ENCODE data around the gene MAP3K9.

Gene MAP3K9

GRCh38 chr14:70759398-70759797 is 49.9 kb downstream of the MAP3K9 start:
- Histone ChIP-seq H3K79me2 (ENCODE audit: insufficient read depth, low read length) (no peaks in the 10 kb centered on the region), H3K4me1 (ENCODE audit: insufficient read depth, low read length, poor library complexity, severe bottlenecking) (no peaks in the 10 kb centered on the region), H3K4me3 (ENCODE audit: low read length, poor library complexity, severe bottlenecking) (no peak overlapping the region), H2AFZ (ENCODE audit: low read length) (no peak overlapping the region), H3F3A (ENCODE audit: low read depth) (no peaks in the 10 kb centered on the region), H3K9me3 (ENCODE audit: insufficient read depth, low read depth, low read length) (no peaks in the 10 kb centered on the region), H3K9ac (ENCODE audit: low read depth, low read length, poor library complexity, severe bottlenecking) (no peak overlapping the region), H4K20me1 (ENCODE audit: insufficient read depth, low read length, poor library complexity, severe bottlenecking) (no peaks in the 10 kb centered on the region), H3K27me3 (ENCODE audit: insufficient read depth, low read length, poor library complexity, severe bottlenecking) (no peaks in the 10 kb centered on the region), H3K9me2 (replicated peaks; ENCODE audit: low read depth, low read length) (no peaks in the 10 kb centered on the region), H3K4me2 (ENCODE audit: low read depth, low read length, poor library complexity, severe bottlenecking) (no peak overlapping the region), H3K36me3 (ENCODE audit: insufficient read depth, low read length) (no peaks in the 10 kb centered on the region; the same call in 1 of the 2 replicates)
- TF ChIP-seq CTCF (conservative IDR thresholded peaks at IDR 0.05; ENCODE audit: low read length) (no peak), EZH2phosphoT487 (IDR thresholded peaks at IDR 0.05; ENCODE audit: borderline replicate concordance) (no peak)

- no peaks in the 10 kb centered on the region for H3K4me1 ChIP-seq (ENCODE audit: insufficient read depth, low read length, poor library complexity, severe bottlenecking)
- no peak for TF ChIP-seq CTCF (conservative IDR thresholded peaks at IDR 0.05; ENCODE audit: low read length)
- no peak for TF ChIP-seq EZH2phosphoT487 (IDR thresholded peaks at IDR 0.05; ENCODE audit: borderline replicate concordance)
- no peak overlapping the region for H3K4me2 ChIP-seq (ENCODE audit: low read depth, low read length, poor library complexity, severe bottlenecking)
- no peaks in the 10 kb centered on the region for H3K27me3 ChIP-seq (ENCODE audit: insufficient read depth, low read length, poor library complexity, severe bottlenecking)
- H3K79me2 ChIP-seq (ENCODE audit: insufficient read depth, low read length) = no peaks in the 10 kb centered on the region
- no peaks in the 10 kb centered on the region for H3K9me2 ChIP-seq (replicated peaks; ENCODE audit: low read depth, low read length)
- H3K4me3 ChIP-seq (ENCODE audit: low read length, poor library complexity, severe bottlenecking) = no peak overlapping the region
- no peak overlapping the region for H2AFZ ChIP-seq (ENCODE audit: low read length)
- H3K9me3 ChIP-seq (ENCODE audit: insufficient read depth, low read depth, low read length) = no peaks in the 10 kb centered on the region
- no peaks in the 10 kb centered on the region for H3F3A ChIP-seq (ENCODE audit: low read depth)
- H3K36me3 ChIP-seq (ENCODE audit: insufficient read depth, low read length) = no peaks in the 10 kb centered on the region; the same call in 1 of the 2 replicates
- no peak overlapping the region for H3K9ac ChIP-seq (ENCODE audit: low read depth, low read length, poor library complexity, severe bottlenecking)
- H4K20me1 ChIP-seq (ENCODE audit: insufficient read depth, low read length, poor library complexity, severe bottlenecking) = no peaks in the 10 kb centered on the region
Observed at GRCh38 chr14:70755655-70756054, 53.7 kb downstream of the MAP3K9 start.

- Histone ChIP-seq H3K4me2 (ENCODE audit: low read depth, low read length, poor library complexity, severe bottlenecking) (no peak overlapping the region), H3K36me3 (ENCODE audit: insufficient read depth, low read length) (no peaks in the 10 kb centered on the region; the same call in 1 of the 2 replicates), H3K9ac (ENCODE audit: low read depth, low read length, poor library complexity, severe bottlenecking) (no peak overlapping the region), H3F3A (ENCODE audit: low read depth) (no peaks in the 10 kb centered on the region), H4K20me1 (ENCODE audit: insufficient read depth, low read length, poor library complexity, severe bottlenecking) (no peaks in the 10 kb centered on the region), H3K9me3 (ENCODE audit: insufficient read depth, low read depth, low read length) (no peaks in the 10 kb centered on the region), H3K4me1 (ENCODE audit: insufficient read depth, low read length, poor library complexity, severe bottlenecking) (no peaks in the 10 kb centered on the region), H2AFZ (ENCODE audit: low read length) (no peak overlapping the region), H3K4me3 (ENCODE audit: low read length, poor library complexity, severe bottlenecking) (no peak overlapping the region), H3K79me2 (ENCODE audit: insufficient read depth, low read length) (no peaks in the 10 kb centered on the region), H3K27me3 (ENCODE audit: insufficient read depth, low read length, poor library complexity, severe bottlenecking) (no peaks in the 10 kb centered on the region), H3K9me2 (replicated peaks; ENCODE audit: low read depth, low read length) (no peaks in the 10 kb centered on the region)
- TF ChIP-seq EZH2phosphoT487 (IDR thresholded peaks at IDR 0.05; ENCODE audit: borderline replicate concordance) (no peak), CTCF (conservative IDR thresholded peaks at IDR 0.05; ENCODE audit: low read length) (no peak)
Observed at GRCh38 chr14:70754991-70755390, 54.3 kb downstream of the MAP3K9 start.

Data from Loucy (cell line).